Retina (tissue), 1 donor: ENCODE results near the gene EARS2.
"Not testable (repeated sequence)": the region's sequence is repeated elsewhere in the genome, so short reads cannot be mapped to it uniquely, and the experiment has no call there.

Source experiments
- DNase-seq: peaks from one replicate; pipeline ENCODE4 v3.0.0-alpha.2; 2016

The EARS2 gene

GRCh38 chr16:23556881-23557778 lies at the start of gene EARS2, which contains the start of gene UBFD1:
Gene EARS2 (minus strand): TSS chr16:23557350. CDS start chr16:23557343, 7 bp downstream.
Gene UBFD1 (plus strand): TSS chr16:23557727. CDS start chr16:23557743, 16 bp downstream.
- DNase-seq = peak; percentile 100

GRCh38 chr16:23597003-23597756 lies 40.0 kb upstream of the EARS2 start:
- DNase-seq = peak; percentile 8

- peak; percentile 94 for DNase-seq
These were observed 39.0 kb upstream of the EARS2 start, which contains the start of gene NDUFAB1 for GRCh38 chr16:23595951-23596720. Gene NDUFAB1 (minus strand): TSS chr16:23596316. CDS start chr16:23596290, 26 bp downstream.

- no peak for DNase-seq
These were observed 38.2 kb upstream of the EARS2 start for GRCh38 chr16:23595246-23595950.

GRCh38 chr16:23594186-23594585 lies 37.0 kb upstream of the EARS2 start:
- no peak for DNase-seq

- no peak for DNase-seq
These were observed 33.0 kb upstream of the EARS2 start for GRCh38 chr16:23590181-23590580.

- no peak for DNase-seq
These were observed 30.6 kb upstream of the EARS2 start for GRCh38 chr16:23587726-23588125.

- DNase-seq = no peak
These were observed 27.3 kb upstream of the EARS2 start for GRCh38 chr16:23584186-23585076.

GRCh38 chr16:23583271-23583670 lies 26.1 kb upstream of the EARS2 start:
- DNase-seq = not testable (repeated sequence)

GRCh38 chr16:23581764-23582163 lies 24.6 kb upstream of the EARS2 start:
- DNase-seq = no peak

- DNase-seq = no peak
These were observed 23.2 kb upstream of the EARS2 start for GRCh38 chr16:23580391-23580790.

GRCh38 chr16:23579371-23579770 lies 22.2 kb upstream of the EARS2 start:
- no peak for DNase-seq

GRCh38 chr16:23578101-23578830 lies 21.1 kb upstream of the EARS2 start:
- DNase-seq = no peak

- no peak for DNase-seq
These were observed 20.3 kb upstream of the EARS2 start for GRCh38 chr16:23577493-23577892.

GRCh38 chr16:23575834-23576233 lies 18.7 kb upstream of the EARS2 start:
- no peak for DNase-seq

- no peak for DNase-seq
These were observed 16.7 kb upstream of the EARS2 start for GRCh38 chr16:23573817-23574216.

- DNase-seq = no peak
These were observed 15.2 kb upstream of the EARS2 start for GRCh38 chr16:23572394-23572793.

- DNase-seq = no peak
These were observed 14.7 kb upstream of the EARS2 start for GRCh38 chr16:23571895-23572294.

GRCh38 chr16:23570992-23571632 lies 14.0 kb upstream of the EARS2 start:
- DNase-seq = no peak

GRCh38 chr16:23567602-23568001 lies 10.5 kb upstream of the EARS2 start:
- no peak for DNase-seq
